NCI-H1105 treated with DMSO at 0.1 percent for 48 hours (cell line): ENCODE results near the gene LPGAT1.
"Not testable (repeated sequence)": the region's sequence is repeated elsewhere in the genome, so short reads cannot be mapped to it uniquely, and the experiment has no call there.

Experiments
- DNase-seq: peaks from one replicate; lab custom pipeline; 2025; lab: John Stamatoyannopoulos, UW

Gene LPGAT1

DNA sequence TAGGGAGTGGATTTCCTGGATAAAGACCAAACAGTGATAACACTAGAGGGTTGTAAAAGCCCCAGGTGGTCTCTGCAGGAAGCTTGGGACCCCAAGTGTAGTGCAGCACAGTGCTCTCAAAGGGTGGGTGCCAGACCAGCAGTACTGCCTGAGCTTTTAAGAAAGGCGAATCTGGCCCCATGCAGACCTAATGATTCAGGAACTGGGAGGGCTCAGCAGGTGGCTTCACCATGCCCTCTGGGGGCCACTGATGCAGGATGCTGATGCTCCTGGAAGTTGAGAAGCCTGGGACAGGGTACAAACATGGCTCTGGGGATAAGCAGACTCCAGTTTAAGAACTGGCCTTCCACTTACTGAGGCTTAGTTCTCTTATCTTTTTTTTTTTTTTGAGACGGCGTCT lies 126.0 kb downstream of the LPGAT1 start:
- DNase-seq = no peak

GRCh38 chr1:211703812-211704537 lies 126.6 kb downstream of the LPGAT1 start:
- peak; percentile 84 for DNase-seq

DNA sequence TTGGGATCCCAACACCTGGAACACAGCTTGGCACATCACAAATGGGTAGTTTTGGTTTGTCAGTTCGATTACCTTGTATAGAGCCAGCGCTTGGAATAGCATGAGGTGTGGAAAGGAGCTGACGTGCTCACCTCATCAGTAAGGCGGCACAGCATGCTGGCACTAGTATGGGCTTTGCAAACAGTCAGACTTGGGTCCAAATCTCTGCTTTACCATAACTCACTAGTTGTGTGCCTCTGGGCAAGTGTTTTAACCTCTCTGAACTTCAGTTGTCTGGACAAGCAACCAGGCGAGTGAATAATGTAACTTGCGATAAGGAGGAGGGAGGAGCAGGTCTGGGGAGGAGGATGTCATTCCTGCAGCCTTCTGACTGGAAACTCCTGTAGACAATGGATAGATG lies 128.8 kb downstream of the LPGAT1 start:
- no peak for DNase-seq

DNA sequence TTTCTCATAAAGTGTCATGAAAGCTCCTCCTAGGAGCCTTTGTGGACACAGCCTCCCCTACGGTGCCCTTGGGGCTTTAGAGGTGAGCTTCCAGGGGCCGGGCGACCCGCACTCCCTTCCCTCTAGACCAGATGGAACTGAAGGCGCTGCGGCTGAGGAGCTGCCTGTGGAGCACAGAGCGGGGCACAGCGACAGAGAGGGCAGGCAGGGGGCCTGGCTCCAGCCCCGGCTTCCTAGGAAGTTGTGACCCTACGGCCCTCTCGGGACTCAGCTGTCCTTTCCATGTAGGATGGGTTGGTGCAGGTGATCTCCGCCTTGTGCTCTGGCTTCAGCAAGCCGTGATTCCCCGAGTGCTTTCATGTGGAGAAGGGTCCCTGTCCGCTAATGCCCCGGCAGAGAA lies 131.5 kb downstream of the LPGAT1 start:
- DNase-seq = no peak

DNA sequence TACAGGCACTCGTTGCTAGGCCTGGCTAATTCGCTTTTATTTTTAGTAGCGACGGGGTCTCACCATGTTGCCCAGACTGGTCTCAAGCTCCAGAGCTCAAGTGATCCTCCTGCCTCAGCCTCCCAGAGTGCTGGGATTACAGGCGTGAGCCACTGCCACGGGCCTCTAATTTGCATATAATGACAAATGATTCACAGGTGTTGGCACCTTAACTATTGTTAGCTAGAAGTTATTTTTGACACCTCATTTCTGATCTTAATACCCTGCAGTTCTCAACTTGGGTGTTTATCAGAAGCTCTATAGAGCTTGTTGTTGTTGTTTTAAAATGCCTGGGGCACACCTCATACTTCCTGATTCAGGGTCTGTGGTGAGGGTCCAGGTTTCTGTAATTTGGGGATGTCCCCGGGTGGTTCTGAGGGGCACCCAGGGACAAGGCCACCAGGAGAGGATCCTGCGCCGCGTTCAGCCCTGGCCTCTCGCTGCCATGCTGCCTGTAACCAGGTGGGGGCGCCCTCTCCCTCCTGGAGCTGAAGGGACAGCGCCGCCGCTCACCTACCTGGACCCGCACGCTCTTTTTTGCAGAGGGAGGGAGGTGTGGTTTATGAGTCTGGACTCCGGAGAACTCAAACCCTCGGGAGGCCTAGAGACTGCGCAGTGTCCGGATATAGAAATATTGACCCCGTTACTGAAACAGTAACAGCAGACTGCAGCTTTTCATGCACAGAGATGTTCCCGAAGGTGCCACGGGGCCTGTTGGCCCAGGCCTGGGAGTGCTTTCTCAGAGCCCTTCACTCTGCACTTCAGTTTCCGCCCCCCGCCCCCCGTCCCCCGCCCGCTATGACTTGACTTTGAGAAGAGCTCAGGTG lies 132.2 kb downstream of the LPGAT1 start:
- DNase-seq = peak; percentile 68

DNA sequence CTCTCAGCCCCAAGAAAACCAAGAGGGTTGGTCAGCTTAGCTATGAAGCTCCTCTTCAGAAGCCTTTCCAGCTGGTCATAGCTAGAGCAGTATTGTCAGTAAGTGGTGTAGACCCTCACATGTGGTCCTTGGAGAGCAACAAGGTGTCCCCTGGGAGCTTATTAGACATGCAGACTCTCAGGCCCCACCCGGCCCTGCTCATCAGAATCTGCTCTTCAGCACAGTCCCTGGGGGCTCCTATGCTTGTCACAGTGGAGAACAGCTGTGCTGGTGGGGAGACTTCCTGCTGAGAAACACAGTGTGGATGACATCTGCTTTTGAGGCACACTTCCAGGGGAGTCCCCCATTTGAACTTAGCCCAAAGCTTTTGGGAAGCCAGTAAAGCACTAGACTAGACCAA lies 133.2 kb downstream of the LPGAT1 start:
- DNase-seq = no peak

- no peak for DNase-seq
These were observed 135.3 kb downstream of the LPGAT1 start for GRCh38 chr1:211695135-211695816.

- not testable (repeated sequence) for DNase-seq
These were observed 136.7 kb downstream of the LPGAT1 start for GRCh38 chr1:211693911-211694310.
